ENCODE data around the gene ZNF536.

GRCh38 chr19:30516531-30516930 is 144.3 kb downstream of the ZNF536 start:
- TF ChIP-seq CTCF (conservative IDR thresholded peaks at IDR 0.05 in 1 of 2, IDR thresholded peaks at IDR 0.05 in 1 of 2; ENCODE audit: low read depth in 1 of 2, low read length in 2 of 2) (no peak), EZH2 (IDR thresholded peaks at IDR 0.05; ENCODE audit: low read length, missing control alignments) (no peak)
